GM19193 (cell line): ENCODE measurements around the gene CARM1.
A peak's percentile ranks its signal among the peaks of the same experiment; 100 is the strongest.

Source experiments
- POLR2A ChIP-seq: IDR thresholded peaks from 4 replicates; pipeline ENCODE4 v1.6.1; 2011; ENCODE audit not compliant: insufficient read depth, insufficient read length; ENCODE audit errors: extremely low read depth

Gene CARM1

DNA sequence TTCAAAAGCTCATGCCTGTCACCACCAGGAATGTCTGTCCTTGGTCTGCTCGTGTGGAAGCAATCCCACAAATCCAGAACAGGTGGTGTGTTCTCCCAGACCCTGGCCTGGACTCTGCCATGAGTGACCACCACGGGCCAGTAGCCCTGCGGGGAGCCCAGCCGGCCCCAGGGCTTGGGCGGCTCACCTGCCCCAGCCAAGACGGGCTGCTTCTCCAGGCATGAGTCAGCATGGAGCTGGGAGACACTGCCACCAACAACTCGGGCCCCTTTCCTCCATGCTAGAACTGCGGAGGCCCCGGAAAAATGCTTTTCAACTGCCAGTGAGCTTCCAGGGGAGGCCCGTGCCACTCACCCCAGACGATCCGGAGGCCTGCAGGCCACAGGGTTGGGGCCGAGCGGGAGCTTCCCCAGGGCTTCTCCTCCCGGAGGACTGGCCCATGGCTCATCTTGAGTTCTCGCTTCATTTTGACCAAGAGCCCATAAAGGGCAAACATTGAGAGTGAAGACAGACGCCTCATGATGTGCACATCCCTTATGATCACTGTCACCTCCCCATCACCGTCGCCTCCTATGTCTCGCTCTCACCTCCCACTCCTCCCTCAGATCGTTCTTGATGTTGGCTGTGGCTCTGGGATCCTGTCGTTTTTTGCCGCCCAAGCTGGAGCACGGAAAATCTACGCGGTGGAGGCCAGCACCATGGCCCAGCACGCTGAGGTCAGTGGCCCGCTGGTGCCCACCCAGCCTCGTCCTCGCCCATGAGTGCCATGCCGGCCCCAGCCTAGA is 40.4 kb downstream of the CARM1 start:
- no peak for TF ChIP-seq POLR2A

- TF ChIP-seq POLR2A: no peak
These were observed 41.3 kb downstream of the CARM1 start for GRCh38 chr19:10912619-10913018.

GRCh38 chr19:10913716-10914340 is 42.5 kb downstream of the CARM1 start:
- no peak for TF ChIP-seq POLR2A

DNA sequence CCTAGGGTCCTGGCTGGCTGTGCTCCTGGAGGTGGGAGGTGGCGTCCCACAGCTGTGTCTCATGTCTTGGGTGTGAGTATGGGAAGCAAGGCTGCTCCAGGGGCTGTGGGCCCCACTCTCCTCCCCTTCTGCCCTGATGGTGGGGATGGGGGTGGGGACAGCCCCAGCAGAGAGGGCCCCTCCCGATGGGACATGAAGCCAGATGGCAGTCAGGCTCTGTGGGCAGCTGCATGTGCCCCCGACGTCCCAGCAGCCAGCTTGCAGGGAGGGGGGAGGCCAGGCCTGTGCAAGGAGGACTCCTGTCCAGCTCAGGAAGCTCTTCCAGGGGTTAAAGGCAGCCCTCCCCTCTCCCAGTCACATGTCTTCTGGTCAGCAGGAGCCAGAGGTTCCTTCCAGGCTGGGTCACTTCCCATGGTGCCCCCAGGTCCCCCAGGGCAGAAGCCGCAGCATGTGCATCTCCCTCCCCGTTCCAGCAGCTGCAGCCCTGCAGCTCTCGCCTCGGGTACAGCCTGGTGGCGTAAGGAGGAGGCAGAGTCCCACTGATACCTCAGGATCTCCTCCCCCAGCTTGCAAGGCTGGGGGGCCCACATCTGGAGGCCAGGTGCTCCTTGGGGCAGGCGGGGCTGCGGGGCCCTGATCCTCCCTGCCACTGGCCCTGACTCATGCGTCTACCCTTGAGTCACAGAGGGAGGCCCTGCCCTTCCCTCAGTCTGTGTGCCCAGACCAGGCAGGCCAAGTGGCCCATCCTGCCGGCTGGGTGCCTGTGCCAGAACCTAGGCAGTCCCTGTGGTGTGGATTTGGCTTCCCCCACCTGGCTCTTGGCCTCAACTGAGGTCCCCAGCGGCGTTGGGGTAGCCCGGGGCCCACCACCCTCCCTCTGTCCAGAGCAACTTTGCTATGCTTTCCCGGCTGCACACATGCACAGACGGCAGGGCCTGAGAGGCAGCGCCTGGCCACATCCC is 44.1 kb downstream of the CARM1 start:
- TF ChIP-seq POLR2A: no peak

GRCh38 chr19:10916602-10917001 is 45.2 kb downstream of the CARM1 start:
- TF ChIP-seq POLR2A: no peak

GRCh38 chr19:10918359-10918758 is 47.0 kb downstream of the CARM1 start:
- TF ChIP-seq POLR2A: no peak

GRCh38 chr19:10919352-10920287 is 48.3 kb downstream of the CARM1 start:
- peak; percentile 16 for TF ChIP-seq POLR2A

DNA sequence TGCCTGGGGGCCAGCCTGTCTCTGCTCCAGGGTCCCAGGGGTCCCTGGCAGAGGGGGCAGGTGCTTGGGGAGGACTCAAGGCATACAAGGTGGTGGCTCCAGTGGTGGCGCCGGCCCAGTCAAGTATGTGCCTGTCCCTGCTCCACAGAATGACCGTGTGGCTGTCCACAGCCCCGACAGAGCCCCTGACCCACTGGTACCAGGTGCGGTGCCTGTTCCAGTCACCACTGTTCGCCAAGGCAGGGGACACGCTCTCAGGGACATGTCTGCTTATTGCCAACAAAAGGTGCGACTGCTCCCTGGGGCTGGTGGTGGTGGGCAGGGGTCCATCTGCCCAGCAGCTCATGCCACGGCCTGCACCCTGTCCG is 48.9 kb downstream of the CARM1 start:
- no peak for TF ChIP-seq POLR2A

- TF ChIP-seq POLR2A: no peak
These were observed 49.4 kb downstream of the CARM1 start for GRCh38 chr19:10920781-10921180.

GRCh38 chr19:10921199-10921909 is 50.0 kb downstream of the CARM1 start:
- no peak for TF ChIP-seq POLR2A

DNA sequence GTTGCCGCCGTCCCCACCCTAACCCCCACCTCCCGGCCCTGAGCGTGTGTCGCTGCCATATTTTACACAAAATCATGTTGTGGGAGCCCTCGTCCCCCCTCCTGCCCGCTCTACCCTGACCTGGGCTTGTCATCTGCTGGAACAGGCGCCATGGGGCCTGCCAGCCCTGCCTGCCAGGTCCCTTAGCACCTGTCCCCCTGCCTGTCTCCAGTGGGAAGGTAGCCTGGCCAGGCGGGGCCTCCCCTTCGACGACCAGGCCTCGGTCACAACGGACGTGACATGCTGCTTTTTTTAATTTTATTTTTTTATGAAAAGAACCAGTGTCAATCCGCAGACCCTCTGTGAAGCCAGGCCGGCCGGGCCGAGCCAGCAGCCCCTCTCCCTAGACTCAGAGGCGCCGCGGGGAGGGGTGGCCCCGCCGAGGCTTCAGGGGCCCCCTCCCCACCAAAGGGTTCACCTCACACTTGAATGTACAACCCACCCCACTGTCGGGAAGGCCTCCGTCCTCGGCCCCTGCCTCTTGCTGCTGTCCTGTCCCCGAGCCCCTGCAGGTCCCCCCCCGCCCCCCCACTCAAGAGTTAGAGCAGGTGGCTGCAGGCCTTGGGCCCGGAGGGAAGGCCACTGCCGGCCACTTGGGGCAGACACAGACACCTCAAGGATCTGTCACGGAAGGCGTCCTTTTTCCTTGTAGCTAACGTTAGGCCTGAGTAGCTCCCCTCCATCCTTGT is 50.7 kb downstream of the CARM1 start:
- no peak for TF ChIP-seq POLR2A

DNA sequence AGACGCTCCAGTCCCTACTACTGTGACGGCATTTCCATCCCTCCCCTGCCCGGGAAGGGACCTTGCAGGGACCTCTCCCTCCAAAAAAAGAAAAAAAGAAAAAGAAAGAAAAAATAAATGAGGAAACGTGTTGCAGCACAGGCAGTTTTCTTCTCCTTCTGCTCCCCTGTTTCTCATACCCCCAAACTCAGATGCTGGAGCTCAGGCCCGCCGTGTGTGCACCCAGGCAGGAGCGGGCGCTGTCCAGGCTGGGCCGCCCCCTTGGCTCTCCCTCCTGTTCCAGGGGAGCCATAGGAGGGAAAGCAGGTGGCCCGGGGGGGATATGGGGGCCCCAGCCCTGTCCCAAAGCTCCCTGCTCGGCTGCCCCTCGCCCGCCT is 51.3 kb downstream of the CARM1 start:
- TF ChIP-seq POLR2A: peak; percentile 16
